OCI-LY3 (cell line): ENCODE data around the gene UNC5B.

Source experiments
- EZH2phosphoT487 ChIP-seq: fragments of 200-600 bp; shearing (Covaris generic); IDR thresholded peaks from 2 replicates; pipeline ENCODE4 v1.6.1; 2018; ENCODE audit warnings: antibody characterized with exemption, mixed run types, low read depth
- TF ChIP-seq, protein P1 (sequence below): fragments of 200-600, 300-600 bp; sonication (generic); IDR thresholded peaks from 2 replicates; pipeline ENCODE4 v1.5.1; 2014; ENCODE audit warnings: antibody characterized with exemption, low read length, low read depth

GRCh38 chr10:71332466-71332865 is 120.1 kb downstream of the UNC5B start:
- TF ChIP-seq, protein P1, sequence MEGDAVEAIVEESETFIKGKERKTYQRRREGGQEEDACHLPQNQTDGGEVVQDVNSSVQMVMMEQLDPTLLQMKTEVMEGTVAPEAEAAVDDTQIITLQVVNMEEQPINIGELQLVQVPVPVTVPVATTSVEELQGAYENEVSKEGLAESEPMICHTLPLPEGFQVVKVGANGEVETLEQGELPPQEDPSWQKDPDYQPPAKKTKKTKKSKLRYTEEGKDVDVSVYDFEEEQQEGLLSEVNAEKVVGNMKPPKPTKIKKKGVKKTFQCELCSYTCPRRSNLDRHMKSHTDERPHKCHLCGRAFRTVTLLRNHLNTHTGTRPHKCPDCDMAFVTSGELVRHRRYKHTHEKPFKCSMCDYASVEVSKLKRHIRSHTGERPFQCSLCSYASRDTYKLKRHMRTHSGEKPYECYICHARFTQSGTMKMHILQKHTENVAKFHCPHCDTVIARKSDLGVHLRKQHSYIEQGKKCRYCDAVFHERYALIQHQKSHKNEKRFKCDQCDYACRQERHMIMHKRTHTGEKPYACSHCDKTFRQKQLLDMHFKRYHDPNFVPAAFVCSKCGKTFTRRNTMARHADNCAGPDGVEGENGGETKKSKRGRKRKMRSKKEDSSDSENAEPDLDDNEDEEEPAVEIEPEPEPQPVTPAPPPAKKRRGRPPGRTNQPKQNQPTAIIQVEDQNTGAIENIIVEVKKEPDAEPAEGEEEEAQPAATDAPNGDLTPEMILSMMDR, result no peak
- no peak for TF ChIP-seq EZH2phosphoT487
